ACC112 (cell line): ENCODE results near the gene ATG7.

Experiments used
- H2AFZ ChIP-seq: fragments of 200-600 bp; sonication (generic); one replicate; pipeline ENCODE4 v1.6.0; 2017; ENCODE audit warnings: antibody characterized with exemption, low read length; ENCODE audit not compliant: unreplicated experiment
- H3K27ac ChIP-seq: fragments of 200-600 bp; sonication (generic); 2 replicates; pipeline ENCODE4 v1.5.1; 2014; ENCODE audit warnings: low read depth, mild to moderate bottlenecking, antibody characterized with exemption, low read length, moderate library complexity
- H3K27me3 ChIP-seq: fragments of 200-600 bp; sonication (generic); 2 replicates; pipeline ENCODE4 v1.6.1; 2014; ENCODE audit warnings: mild to moderate bottlenecking, antibody characterized with exemption, low read length, moderate library complexity, mixed read lengths; ENCODE audit not compliant: insufficient read depth
- H3K36me3 ChIP-seq: fragments of 200-600 bp; sonication (generic); 2 replicates; pipeline ENCODE4 v1.6.1; 2016; ENCODE audit warnings: mild to moderate bottlenecking, antibody characterized with exemption, low read length, moderate library complexity, mixed read lengths; ENCODE audit not compliant: insufficient read depth
- H3K4me1 ChIP-seq: fragments of 200-600 bp; sonication (generic); one replicate; pipeline ENCODE4 v1.6.1; 2016; ENCODE audit warnings: low read length, mixed read lengths; ENCODE audit not compliant: insufficient read depth, unreplicated experiment, control insufficient read depth
- H3K4me3 ChIP-seq: fragments of 200-600 bp; sonication (generic); 2 replicates; pipeline ENCODE4 v1.5.1; 2014; ENCODE audit warnings: mild to moderate bottlenecking, low read depth, low read length
- H3K79me2 ChIP-seq: fragments of 200-600 bp; sonication (generic); one replicate; pipeline ENCODE4 v1.6.0; 2016; ENCODE audit warnings: low read length; ENCODE audit not compliant: control insufficient read depth, unreplicated experiment, insufficient read depth

ATG7 gene

DNA sequence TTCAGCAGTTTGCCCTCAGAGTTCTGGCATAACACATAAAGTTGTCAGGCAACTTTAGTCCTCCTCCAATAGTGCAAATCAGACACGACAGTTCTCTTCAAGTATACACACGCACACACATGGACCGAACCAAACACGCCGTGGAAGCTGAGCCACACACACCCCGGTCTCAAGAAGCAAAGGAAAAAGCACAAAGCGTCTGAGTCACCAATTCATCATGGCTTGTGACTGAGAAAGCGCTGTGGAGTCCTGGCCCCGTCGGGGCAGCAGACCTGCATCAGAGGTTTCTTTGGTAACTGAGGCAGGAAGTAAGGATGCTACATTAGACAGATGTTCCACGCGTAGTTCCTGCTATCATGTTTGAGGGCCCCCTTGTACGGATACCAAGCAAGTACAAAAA lies 285.8 kb downstream of the ATG7 start:
- Histone ChIP-seq H3K36me3 (peaks cover 6% of the 10 kb centered on the region; the same call in 1 of the 2 replicates), H3K4me3 (peak overlapping the region; percentile 26; the same call in 1 of the 2 replicates), H3K79me2 (peaks cover 28% of the 10 kb centered on the region), H3K27me3 (no peaks in the 10 kb centered on the region), H2AFZ (no peak overlapping the region), H3K27ac (peak overlapping the region; percentile 82), H3K4me1 (peaks cover 41% of the 10 kb centered on the region)

DNA sequence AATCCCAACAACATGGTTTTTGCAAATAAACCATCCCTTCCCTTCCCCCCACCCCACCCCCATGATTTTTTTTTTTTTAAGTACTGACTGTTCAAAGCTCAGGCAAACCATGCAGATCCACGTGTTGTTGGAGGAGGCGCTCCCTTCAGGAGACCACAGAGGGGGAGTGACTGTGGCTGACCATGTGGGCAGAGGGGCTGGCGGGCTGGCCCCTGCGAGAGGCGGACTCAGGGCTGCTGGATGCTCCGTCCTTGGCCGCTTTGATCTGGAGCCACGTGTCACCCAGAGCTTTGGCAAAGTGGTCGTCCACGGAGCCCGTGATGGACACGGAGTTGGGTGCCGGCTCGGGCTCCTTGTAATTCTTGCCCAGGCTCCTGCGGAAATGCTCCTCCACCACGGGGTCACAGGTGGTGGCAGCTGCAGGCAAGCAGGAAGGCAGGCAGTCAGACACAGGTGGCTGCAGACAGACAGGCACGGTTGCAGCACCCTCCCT lies 286.3 kb downstream of the ATG7 start:
- no peak overlapping the region for H3K4me3 ChIP-seq
- H3K36me3 ChIP-seq = 0 out of 2 replicates have a peak, but pooled peaks cover 4% of the 10 kb centered on the region
- H2AFZ ChIP-seq = no peak overlapping the region
- H3K27ac ChIP-seq = peak overlapping the region; percentile 82
- H3K79me2 ChIP-seq = peaks cover 32% of the 10 kb centered on the region
- H3K27me3 ChIP-seq = no peaks in the 10 kb centered on the region
- peaks cover 37% of the 10 kb centered on the region for H3K4me1 ChIP-seq

DNA sequence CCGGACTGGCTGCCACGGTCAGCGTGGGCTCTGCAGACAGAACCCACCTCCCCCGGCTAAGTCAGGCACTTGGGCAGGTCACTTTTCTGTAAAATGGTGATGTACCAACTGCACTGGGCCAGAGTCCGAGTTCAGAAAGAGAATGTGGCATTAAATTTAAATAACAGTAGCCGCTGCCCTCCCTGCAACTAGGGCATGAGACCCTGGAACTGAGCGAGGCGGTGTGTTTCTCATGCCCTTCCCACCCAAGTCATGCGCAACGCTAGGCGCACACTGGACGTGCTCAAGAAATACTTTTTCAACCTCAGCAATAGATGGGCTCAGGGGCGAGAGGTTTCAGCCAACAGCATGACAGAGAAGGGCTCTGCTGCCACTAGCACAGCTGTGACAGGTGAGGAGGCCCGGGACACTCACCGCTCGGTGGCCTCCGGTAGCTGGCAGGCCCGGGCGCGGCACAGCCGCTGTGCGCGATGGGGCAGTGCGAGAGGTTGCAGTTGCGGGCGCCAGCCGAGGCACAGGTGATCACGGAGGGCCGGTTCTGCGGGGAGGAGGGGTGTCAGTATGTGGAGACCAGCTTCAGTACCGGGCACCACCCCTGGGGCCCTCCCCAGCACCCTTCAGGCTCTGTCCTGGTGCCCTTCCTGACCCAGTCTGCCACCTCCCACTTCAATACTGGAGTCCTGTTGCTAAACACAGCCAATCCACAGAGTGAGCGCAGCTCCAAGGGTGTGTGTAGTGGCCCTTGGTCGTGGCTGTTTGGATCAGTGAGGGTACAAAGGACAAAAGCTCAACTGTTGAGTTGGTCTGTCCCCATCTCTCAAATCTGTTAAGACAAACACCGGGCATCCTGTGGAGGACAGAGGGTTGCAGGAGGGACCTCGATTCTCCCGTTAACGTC lies 287.0 kb downstream of the ATG7 start:
- H3K79me2 ChIP-seq = peaks cover 34% of the 10 kb centered on the region
- H3K27ac ChIP-seq = peak overlapping the region; percentile 82; the same call in 1 of the 2 replicates
- peaks cover 30% of the 10 kb centered on the region for H3K4me1 ChIP-seq
- H3K36me3 ChIP-seq = 0 out of 2 replicates have a peak, but pooled peaks cover 4% of the 10 kb centered on the region
- no peak overlapping the region for H3K4me3 ChIP-seq
- H2AFZ ChIP-seq = no peak overlapping the region
- no peaks in the 10 kb centered on the region for H3K27me3 ChIP-seq

DNA sequence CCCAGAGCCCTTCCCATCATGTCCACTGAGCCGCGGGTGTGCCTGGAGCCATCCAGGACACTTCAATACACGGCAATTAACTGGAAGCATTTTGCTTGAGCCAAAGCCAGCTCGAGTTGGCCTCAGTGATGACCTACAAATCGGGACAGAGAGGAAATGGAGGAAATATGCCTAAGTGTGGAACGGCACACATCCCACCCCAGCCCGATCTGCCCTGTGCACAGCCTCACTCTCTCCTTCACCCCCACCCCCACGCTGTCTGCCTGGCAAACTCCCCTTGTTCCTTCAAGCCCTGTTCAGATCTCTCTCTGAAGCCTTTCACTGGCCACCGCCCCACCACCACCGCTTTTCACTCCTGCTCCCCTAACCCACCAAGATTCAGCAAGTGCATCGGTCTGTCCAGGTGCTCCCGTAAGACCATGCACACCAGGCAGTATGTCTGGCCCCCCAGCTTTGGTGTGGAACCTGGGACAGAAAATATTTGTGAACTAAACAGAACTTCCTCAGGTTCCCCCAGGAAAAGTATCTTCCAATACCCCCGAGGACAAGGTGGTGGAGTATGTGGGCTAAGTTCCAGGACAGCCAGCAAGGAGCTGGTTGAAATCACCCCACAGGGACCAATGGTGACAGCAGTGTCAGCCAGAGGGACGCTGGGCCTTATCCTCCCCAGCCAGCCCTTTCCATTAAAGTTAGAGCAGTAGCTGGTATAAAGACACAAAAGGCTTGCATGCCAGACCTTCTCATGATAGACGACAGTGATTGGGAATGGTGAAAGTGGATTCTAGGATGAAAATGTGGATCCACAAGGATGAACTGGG lies 287.8 kb downstream of the ATG7 start:
- Histone ChIP-seq H3K36me3 (0 out of 2 replicates have a peak, but pooled peaks cover 4% of the 10 kb centered on the region), H3K27me3 (no peaks in the 10 kb centered on the region), H3K4me1 (peaks cover 27% of the 10 kb centered on the region), H3K4me3 (no peak overlapping the region), H3K79me2 (peaks cover 40% of the 10 kb centered on the region), H3K27ac (no peak overlapping the region), H2AFZ (no peak overlapping the region)

DNA sequence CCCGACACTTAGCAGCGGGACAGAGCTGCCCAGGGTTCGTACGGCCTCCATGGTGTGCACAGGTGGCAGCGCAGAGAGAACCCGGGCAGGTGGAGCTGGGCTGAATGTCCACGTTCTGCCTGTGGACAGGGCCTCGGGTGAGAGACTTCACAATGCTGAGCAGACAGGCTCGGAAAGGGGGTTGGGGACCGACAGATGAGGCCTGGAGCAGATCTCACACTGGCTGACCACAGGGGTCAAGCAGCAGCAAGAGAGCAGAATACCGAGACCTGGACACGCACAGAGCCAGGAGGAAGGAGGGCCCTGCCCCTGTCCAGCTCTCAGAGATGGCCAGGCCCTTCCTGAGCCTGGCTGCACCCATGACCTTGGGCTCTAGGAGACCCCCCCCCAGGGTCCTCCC lies 288.5 kb downstream of the ATG7 start:
- H3K79me2 ChIP-seq = peaks cover 42% of the 10 kb centered on the region
- H2AFZ ChIP-seq = no peak overlapping the region
- H3K4me1 ChIP-seq = peaks cover 27% of the 10 kb centered on the region
- H3K27me3 ChIP-seq = no peaks in the 10 kb centered on the region
- H3K36me3 ChIP-seq = peaks cover 5% of the 10 kb centered on the region; the same call in 1 of the 2 replicates
- no peak overlapping the region for H3K27ac ChIP-seq
- H3K4me3 ChIP-seq = no peak overlapping the region

DNA sequence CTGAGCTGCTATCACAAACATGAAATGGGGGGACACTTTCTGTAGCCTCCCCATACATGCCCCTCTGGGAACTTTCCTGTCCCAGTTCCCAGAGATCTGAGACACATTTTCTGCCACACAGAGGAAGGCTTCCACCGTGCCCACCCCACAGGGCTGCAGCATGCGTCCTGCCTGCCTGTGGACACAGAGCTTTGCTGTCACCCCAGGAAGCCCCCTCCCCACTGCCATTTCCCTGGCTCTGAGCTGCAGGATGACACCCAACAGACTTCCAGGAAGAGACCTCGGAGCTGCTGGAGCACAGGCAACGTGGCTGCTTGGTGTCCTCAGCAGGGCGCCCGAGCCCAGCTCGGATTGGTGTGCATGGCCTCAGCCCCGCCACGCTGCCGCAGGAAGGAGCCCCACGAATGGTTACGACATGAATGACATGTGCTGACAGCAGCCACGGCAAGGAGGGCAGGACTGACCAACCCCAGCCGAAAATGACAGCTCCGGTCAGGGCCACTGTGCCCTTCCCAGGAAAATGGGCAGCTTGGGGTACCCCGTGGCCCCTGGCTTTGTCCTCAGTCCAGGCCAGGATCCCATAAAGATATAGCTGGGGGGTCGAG lies 290.2 kb downstream of the ATG7 start:
- Histone ChIP-seq H3K36me3 (peaks cover 17% of the 10 kb centered on the region; the same call in 1 of the 2 replicates), H3K79me2 (peaks cover 52% of the 10 kb centered on the region), H2AFZ (no peak overlapping the region), H3K27ac (no peak overlapping the region), H3K4me1 (peaks cover 22% of the 10 kb centered on the region), H3K27me3 (no peaks in the 10 kb centered on the region), H3K4me3 (no peak overlapping the region)

DNA sequence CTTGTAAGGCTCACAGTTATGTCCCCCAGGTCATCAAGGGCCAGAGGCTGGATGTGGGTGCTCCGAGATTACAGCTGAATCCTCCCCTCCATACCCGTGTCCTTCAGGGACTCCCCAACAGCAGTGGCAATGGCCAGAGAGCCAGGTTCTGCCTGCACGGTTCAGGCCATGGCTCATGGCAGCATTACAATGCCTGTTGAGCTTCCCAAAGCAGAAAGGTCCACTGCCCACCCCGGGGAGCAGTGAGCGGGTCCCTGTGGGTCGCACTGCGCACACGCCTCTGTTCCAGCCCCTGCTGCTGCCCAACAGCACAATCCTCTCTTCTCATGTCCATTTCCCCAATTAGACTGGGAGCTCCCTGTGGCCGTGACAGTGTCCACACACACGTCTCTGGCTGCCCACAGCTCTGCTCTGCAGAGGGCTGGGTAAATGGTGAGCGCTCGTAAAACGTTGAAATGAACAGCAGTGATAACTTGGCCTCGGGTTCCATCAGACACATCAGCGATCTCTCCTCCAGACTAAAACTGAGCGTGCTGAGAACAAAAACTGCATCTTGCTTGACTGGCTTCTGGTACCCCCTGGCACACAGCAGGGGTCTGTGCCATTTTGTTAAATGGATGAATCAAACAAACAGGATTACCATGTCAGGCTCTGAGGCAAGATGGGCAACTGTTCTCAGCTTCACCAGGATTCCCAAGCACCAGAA lies 291.1 kb downstream of the ATG7 start:
- Histone ChIP-seq H3K79me2 (peaks cover 58% of the 10 kb centered on the region), H3K4me1 (peaks cover 20% of the 10 kb centered on the region), H3K36me3 (peaks cover 18% of the 10 kb centered on the region; the same call in 1 of the 2 replicates)

DNA sequence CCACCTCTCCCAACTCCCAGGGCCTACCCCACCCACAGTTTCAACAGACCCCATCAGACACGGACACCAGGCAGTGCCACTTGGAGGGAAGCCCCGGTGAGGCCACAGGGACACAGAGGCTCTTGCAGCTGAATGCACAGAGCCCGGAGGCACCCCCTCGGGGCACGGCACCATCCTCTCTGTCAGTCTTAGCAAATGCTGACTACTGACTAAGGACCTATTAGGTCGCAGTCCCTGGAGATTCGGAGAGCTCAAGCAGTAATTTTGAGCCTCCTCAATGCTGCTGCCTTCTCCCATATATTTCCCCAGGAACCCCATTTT lies 291.6 kb downstream of the ATG7 start:
- no peaks in the 10 kb centered on the region for H3K27me3 ChIP-seq
- H3K36me3 ChIP-seq = peaks cover 18% of the 10 kb centered on the region; the same call in 1 of the 2 replicates
- no peak overlapping the region for H3K27ac ChIP-seq
- peaks cover 16% of the 10 kb centered on the region for H3K4me1 ChIP-seq
- H3K79me2 ChIP-seq = peaks cover 58% of the 10 kb centered on the region
- H3K4me3 ChIP-seq = no peak overlapping the region
- H2AFZ ChIP-seq = no peak overlapping the region

More for the DNA sequence above, 291.1 kb downstream of the ATG7 start:
- Histone ChIP-seq H3K27ac (no peak overlapping the region), H3K27me3 (no peaks in the 10 kb centered on the region), H2AFZ (no peak overlapping the region), H3K4me3 (no peak overlapping the region)

DNA sequence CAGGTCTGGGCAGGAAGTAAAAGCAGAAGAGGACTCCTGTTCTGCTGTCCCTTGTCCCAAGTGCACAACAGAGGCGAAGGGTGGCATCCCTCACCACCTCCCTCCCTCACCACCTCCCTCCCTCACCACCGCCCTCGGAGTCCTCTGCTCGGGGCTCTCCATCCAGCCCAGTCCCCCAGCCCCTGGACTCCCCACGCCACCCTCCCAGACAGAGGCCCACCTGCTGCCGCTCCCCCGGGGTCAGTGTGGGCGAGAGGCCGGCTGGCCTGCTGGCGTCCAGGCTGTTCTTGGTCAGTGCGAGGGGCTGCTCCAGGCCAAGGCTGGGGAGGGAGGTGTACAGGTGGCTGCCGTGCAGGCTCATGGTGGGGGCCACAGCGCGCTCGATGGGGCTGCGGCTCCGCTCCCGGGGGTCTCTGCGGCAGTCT lies 292.4 kb downstream of the ATG7 start:
- Histone ChIP-seq H3K4me1 (peaks cover 23% of the 10 kb centered on the region), H2AFZ (no peak overlapping the region), H3K27me3 (no peaks in the 10 kb centered on the region), H3K36me3 (peaks cover 18% of the 10 kb centered on the region; the same call in 1 of the 2 replicates), H3K27ac (no peak overlapping the region), H3K79me2 (peaks cover 56% of the 10 kb centered on the region), H3K4me3 (no peak overlapping the region)

DNA sequence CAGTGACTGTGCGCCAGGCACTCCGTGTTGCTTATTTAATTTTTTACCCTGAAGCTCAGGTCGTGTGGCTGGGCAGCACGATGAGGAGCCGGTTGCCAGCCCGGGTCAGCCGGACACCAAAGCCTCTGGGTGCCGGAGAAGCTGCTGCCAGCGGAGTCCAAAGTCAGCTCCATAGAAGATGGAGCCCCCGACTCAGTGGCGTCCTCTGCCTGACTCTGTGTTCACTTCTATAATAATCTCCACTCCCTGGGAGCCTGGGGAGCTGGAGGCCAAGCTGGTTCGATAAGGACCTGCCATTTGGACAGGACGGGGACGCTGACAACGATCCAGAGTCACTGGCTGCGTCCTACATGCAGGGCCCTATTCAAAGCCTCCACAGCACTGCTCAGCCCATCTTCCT lies 292.9 kb downstream of the ATG7 start:
- Histone ChIP-seq H3K4me3 (no peak overlapping the region), H3K27me3 (no peaks in the 10 kb centered on the region), H3K27ac (no peak overlapping the region), H3K79me2 (peaks cover 54% of the 10 kb centered on the region), H2AFZ (no peak overlapping the region), H3K36me3 (peaks cover 18% of the 10 kb centered on the region; the same call in 1 of the 2 replicates), H3K4me1 (peaks cover 26% of the 10 kb centered on the region)
